ENCODE measurements around the gene NAA25.
"Not testable (repeated sequence)": the region's sequence is repeated elsewhere in the genome, so short reads cannot be mapped to it uniquely, and the experiment has no call there.

Gene NAA25

GRCh38 chr12:112063273-112063672, 45.3 kb downstream of the NAA25 start:
- DNase-seq (ENCODE audit: low read depth in 1 of 2, low spot score in 1 of 2) = no peak

- DNase-seq (ENCODE audit: low read depth in 1 of 2, low spot score in 1 of 2) = no peak
These were observed 47.4 kb downstream of the NAA25 start for GRCh38 chr12:112061137-112061536.

GRCh38 chr12:112049351-112049750, 59.2 kb downstream of the NAA25 start:
- DNase-seq (ENCODE audit: low read depth in 1 of 2, low spot score in 1 of 2) = no peak

- DNase-seq (ENCODE audit: low read depth in 1 of 2, low spot score in 1 of 2) = no peak
These were observed 62.6 kb downstream of the NAA25 start for GRCh38 chr12:112046003-112046402.

- DNase-seq (ENCODE audit: low read depth in 1 of 2, low spot score in 1 of 2) = not testable (repeated sequence)
These were observed 72.0 kb downstream of the NAA25 start for GRCh38 chr12:112036614-112037013.

- DNase-seq (ENCODE audit: low read depth in 1 of 2, low spot score in 1 of 2) = no peak
These were observed 73.3 kb downstream of the NAA25 start for GRCh38 chr12:112035219-112035785.

- no peak for DNase-seq (ENCODE audit: low read depth in 1 of 2, low spot score in 1 of 2)
These were observed 76.3 kb downstream of the NAA25 start for GRCh38 chr12:112032292-112032691.

- DNase-seq (ENCODE audit: low read depth in 1 of 2, low spot score in 1 of 2) = no peak
These were observed 77.1 kb downstream of the NAA25 start for GRCh38 chr12:112031472-112031871.

GRCh38 chr12:112029301-112029700, 79.3 kb downstream of the NAA25 start:
- DNase-seq (ENCODE audit: low read depth in 1 of 2, low spot score in 1 of 2) = no peak

GRCh38 chr12:112025808-112026375, 82.7 kb downstream of the NAA25 start:
- no peak for DNase-seq (ENCODE audit: low read depth in 1 of 2, low spot score in 1 of 2)

GRCh38 chr12:112023759-112024396, 84.7 kb downstream of the NAA25 start:
- no peak for DNase-seq (ENCODE audit: low read depth in 1 of 2, low spot score in 1 of 2)

GRCh38 chr12:112022241-112023016, 86.2 kb downstream of the NAA25 start:
- no peak for DNase-seq (ENCODE audit: low read depth in 1 of 2, low spot score in 1 of 2)

- no peak for DNase-seq (ENCODE audit: low read depth in 1 of 2, low spot score in 1 of 2)
These were observed 87.6 kb downstream of the NAA25 start for GRCh38 chr12:112020947-112021457.

GRCh38 chr12:112018571-112019237, 89.9 kb downstream of the NAA25 start:
- DNase-seq (ENCODE audit: low read depth in 1 of 2, low spot score in 1 of 2) = no peak

- DNase-seq (ENCODE audit: low read depth in 1 of 2, low spot score in 1 of 2) = no peak
These were observed 91.5 kb downstream of the NAA25 start for GRCh38 chr12:112017041-112017440.

GRCh38 chr12:112015938-112016337, 92.6 kb downstream of the NAA25 start:
- no peak for DNase-seq (ENCODE audit: low read depth in 1 of 2, low spot score in 1 of 2)

- DNase-seq (ENCODE audit: low read depth in 1 of 2, low spot score in 1 of 2) = peak; percentile 35 to 57
These were observed 94.8 kb downstream of the NAA25 start for GRCh38 chr12:112013601-112014402.

GRCh38 chr12:112012775-112013600, 95.6 kb downstream of the NAA25 start, which contains the start of the genes ERP29 and TMEM116:
Gene ERP29 (plus strand): TSS chr12:112013426. CDS start chr12:112013466, 40 bp downstream.
Gene TMEM116 (minus strand): TSS chr12:112013165. CDS start chr12:112005270, 7,895 bp downstream.
- DNase-seq (ENCODE audit: low read depth in 1 of 2, low spot score in 1 of 2) = peak; percentile 100

- no peak for DNase-seq (ENCODE audit: low read depth in 1 of 2, low spot score in 1 of 2)
These were observed 96.9 kb downstream of the NAA25 start for GRCh38 chr12:112011685-112012084.
